GM18520 (cell line): ENCODE results near the gene CILP.

Experiments used
- ATAC-seq: cut with Tn5 transposase; IDR thresholded peaks from one replicate; pipeline ENCODE4 v1.9.1; 2021; ENCODE audit not compliant: unreplicated experiment

CILP gene

GRCh38 chr15:65147902-65148301, 63.4 kb downstream of the CILP start:
- ATAC-seq = no peak

- no peak for ATAC-seq
These were observed 64.8 kb downstream of the CILP start for GRCh38 chr15:65146438-65146837.
